Subcutaneous adipose tissue (tissue), 4 donors: ENCODE results near the gene ARF5. TPM values are rescaled to one million over a fixed set of nuclear protein-coding genes. Genes with fewer than 3 reads are reported as not detected.

Experiments
- total RNA-seq, 4 donors: library from RNA; depleted of rRNA; stranded (reverse); fragments of >200 nt; gene quantifications; one replicate each; pipeline ENCODE4 v1.1.0, GENCODE V29; 2016
- TF ChIP-seq, protein P1 (sequence below): fragments of 450-650 bp; IDR thresholded peaks from one replicate; pipeline ENCODE4 v1.5.1; 2016; ENCODE audit warnings: low read depth, mild to moderate bottlenecking, control low read depth, antibody characterized with exemption, moderate library complexity

ARF5 gene
- total RNA-seq, 4 donors from 2014 or later, result 64.9 to 140 (median 116) TPM

GRCh38 chr7:127557803-127558202, 30.4 kb upstream of the ARF5 start:
- TF ChIP-seq, protein P1, sequence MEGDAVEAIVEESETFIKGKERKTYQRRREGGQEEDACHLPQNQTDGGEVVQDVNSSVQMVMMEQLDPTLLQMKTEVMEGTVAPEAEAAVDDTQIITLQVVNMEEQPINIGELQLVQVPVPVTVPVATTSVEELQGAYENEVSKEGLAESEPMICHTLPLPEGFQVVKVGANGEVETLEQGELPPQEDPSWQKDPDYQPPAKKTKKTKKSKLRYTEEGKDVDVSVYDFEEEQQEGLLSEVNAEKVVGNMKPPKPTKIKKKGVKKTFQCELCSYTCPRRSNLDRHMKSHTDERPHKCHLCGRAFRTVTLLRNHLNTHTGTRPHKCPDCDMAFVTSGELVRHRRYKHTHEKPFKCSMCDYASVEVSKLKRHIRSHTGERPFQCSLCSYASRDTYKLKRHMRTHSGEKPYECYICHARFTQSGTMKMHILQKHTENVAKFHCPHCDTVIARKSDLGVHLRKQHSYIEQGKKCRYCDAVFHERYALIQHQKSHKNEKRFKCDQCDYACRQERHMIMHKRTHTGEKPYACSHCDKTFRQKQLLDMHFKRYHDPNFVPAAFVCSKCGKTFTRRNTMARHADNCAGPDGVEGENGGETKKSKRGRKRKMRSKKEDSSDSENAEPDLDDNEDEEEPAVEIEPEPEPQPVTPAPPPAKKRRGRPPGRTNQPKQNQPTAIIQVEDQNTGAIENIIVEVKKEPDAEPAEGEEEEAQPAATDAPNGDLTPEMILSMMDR, result no peak

- TF ChIP-seq, protein P1, result no peak
Measured at GRCh38 chr7:127566242-127566641, 22.0 kb upstream of the ARF5 start.

GRCh38 chr7:127571741-127572505, 16.3 kb upstream of the ARF5 start:
- TF ChIP-seq, protein P1, result no peak

DNA sequence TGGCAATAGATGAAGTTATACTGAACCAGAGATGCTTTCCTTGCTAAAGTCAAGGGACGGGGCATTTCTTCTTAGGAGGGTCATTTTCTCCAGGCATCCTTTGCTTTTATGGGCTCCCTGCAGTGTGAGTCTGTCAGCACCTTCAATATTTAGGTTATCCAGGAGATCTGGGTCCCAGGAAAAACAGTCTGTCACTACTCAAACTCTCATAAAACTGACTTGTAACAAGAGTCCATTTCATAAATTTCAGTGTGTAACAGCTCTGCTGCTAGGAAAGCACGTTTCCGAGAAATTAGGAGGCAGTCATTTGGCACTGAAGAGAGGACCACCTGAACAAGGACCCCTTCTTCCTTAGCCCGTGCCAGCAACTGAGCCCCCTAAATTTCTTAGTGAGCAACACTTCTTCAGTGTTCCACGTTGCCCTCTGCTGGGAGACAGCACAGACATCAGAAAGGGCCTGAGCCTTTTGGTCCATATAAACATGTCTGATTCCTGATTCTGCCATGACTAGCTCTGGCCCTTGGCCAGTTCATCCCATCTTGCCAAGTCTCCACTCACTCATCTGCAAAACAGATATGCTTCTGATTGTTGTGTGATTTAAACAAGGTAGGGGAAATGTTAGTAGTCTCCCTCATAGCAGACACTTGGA, 10.1 kb upstream of the ARF5 start:
- TF ChIP-seq, protein P1, result no peak

- TF ChIP-seq, protein P1, result no peak
Measured at GRCh38 chr7:127578711-127579275, 9.4 kb upstream of the ARF5 start.

DNA sequence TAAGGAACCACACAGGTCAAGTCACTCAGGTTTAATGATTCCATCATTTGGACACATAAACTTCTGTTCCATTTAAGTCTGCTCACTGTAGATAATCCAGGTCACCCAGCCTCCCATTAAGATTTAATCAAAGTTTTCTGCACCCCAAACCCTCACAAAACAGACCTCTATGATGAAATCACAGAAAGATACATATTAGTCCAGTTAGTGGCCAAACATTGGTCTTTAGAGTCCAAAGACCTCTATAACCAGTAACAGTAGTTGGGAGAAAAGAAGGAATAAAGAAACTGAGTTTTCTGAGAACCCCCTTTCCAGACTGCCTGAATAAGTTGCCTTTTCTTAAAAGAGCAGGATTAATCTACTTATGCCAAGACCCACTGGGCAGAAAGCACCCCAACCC, 7.6 kb upstream of the ARF5 start:
- TF ChIP-seq, protein P1, result no peak

GRCh38 chr7:127581716-127582115, 6.5 kb upstream of the ARF5 start:
- TF ChIP-seq, protein P1, result no peak
